Measurements from ENCODE around the gene DEGS2.
"Not testable (repeated sequence)": the region's sequence is repeated elsewhere in the genome, so short reads cannot be mapped to it uniquely, and the experiment has no call there.

DEGS2 gene

GRCh38 chr14:100191584-100192249 lies 32.3 kb upstream of the DEGS2 start:
- TF ChIP-seq YY1 (IDR thresholded peaks at IDR 0.05; ENCODE audit: insufficient read depth, insufficient read length), result no peak
- TF ChIP-seq ZNF274 (IDR thresholded peaks at IDR 0.05; ENCODE audit: low read depth, low read length), result no peak
- no peak for TF ChIP-seq SUZ12 (IDR thresholded peaks at IDR 0.05; ENCODE audit: extremely low read depth, insufficient read depth, insufficient read length)
- H3K27me3 ChIP-seq (ENCODE audit: insufficient read depth, insufficient read length), result no peaks in the 10 kb centered on the region
- no peak for DNase-seq (ENCODE audit: low read depth, low spot score)
- H3K9me3 ChIP-seq (ENCODE audit: insufficient read depth, low read length), result no peaks in the 10 kb centered on the region
- no peaks in the 10 kb centered on the region for H3K36me3 ChIP-seq (ENCODE audit: insufficient read depth, insufficient read length, low read length)
- H3K9ac ChIP-seq (ENCODE audit: insufficient read length, low read depth), result no peak overlapping the region
- H3K4me3 ChIP-seq (ENCODE audit: insufficient read length, low read depth), result no peak overlapping the region
- peaks cover 6% of the 10 kb centered on the region for H3K4me1 ChIP-seq (ENCODE audit: insufficient read depth, insufficient read length)

- no peak for DNase-seq (ENCODE audit: low read depth, low spot score)
- H3K36me3 ChIP-seq (ENCODE audit: insufficient read depth, insufficient read length, low read length), result no peaks in the 10 kb centered on the region
- no peaks in the 10 kb centered on the region for H3K27me3 ChIP-seq (ENCODE audit: insufficient read depth, insufficient read length)
- no peak overlapping the region for H3K4me3 ChIP-seq (ENCODE audit: insufficient read length, low read depth)
- no peaks in the 10 kb centered on the region for H3K9me3 ChIP-seq (ENCODE audit: insufficient read depth, low read length)
- TF ChIP-seq SUZ12 (IDR thresholded peaks at IDR 0.05; ENCODE audit: extremely low read depth, insufficient read depth, insufficient read length), result no peak
- no peak for TF ChIP-seq ZNF274 (IDR thresholded peaks at IDR 0.05; ENCODE audit: low read depth, low read length)
- TF ChIP-seq YY1 (IDR thresholded peaks at IDR 0.05; ENCODE audit: insufficient read depth, insufficient read length), result no peak
- H3K4me1 ChIP-seq (ENCODE audit: insufficient read depth, insufficient read length), result peaks cover 6% of the 10 kb centered on the region
- no peak overlapping the region for H3K9ac ChIP-seq (ENCODE audit: insufficient read length, low read depth)
These were observed 30.7 kb upstream of the DEGS2 start for GRCh38 chr14:100190126-100190525.

- Histone ChIP-seq H3K4me1 (ENCODE audit: insufficient read depth, insufficient read length) (peaks cover 2% of the 10 kb centered on the region), H3K9me3 (ENCODE audit: insufficient read depth, low read length) (no peaks in the 10 kb centered on the region), H3K4me3 (ENCODE audit: insufficient read length, low read depth) (no peak overlapping the region), H3K36me3 (ENCODE audit: insufficient read depth, insufficient read length, low read length) (no peaks in the 10 kb centered on the region), H3K27me3 (ENCODE audit: insufficient read depth, insufficient read length) (no peaks in the 10 kb centered on the region), H3K9ac (ENCODE audit: insufficient read length, low read depth) (no peak overlapping the region)
- no peak for DNase-seq (ENCODE audit: low read depth, low spot score)
- TF ChIP-seq ZNF274 (IDR thresholded peaks at IDR 0.05; ENCODE audit: low read depth, low read length) (no peak), SUZ12 (IDR thresholded peaks at IDR 0.05; ENCODE audit: extremely low read depth, insufficient read depth, insufficient read length) (no peak), YY1 (IDR thresholded peaks at IDR 0.05; ENCODE audit: insufficient read depth, insufficient read length) (no peak)
These were observed 29.1 kb upstream of the DEGS2 start for GRCh38 chr14:100188392-100189030.

- H3K9me3 ChIP-seq (ENCODE audit: insufficient read depth, low read length), result no peaks in the 10 kb centered on the region
- no peaks in the 10 kb centered on the region for H3K27me3 ChIP-seq (ENCODE audit: insufficient read depth, insufficient read length)
- no peak for DNase-seq (ENCODE audit: low read depth, low spot score)
- no peak overlapping the region for H3K4me3 ChIP-seq (ENCODE audit: insufficient read length, low read depth)
- TF ChIP-seq SUZ12 (IDR thresholded peaks at IDR 0.05; ENCODE audit: extremely low read depth, insufficient read depth, insufficient read length), result no peak
- TF ChIP-seq ZNF274 (IDR thresholded peaks at IDR 0.05; ENCODE audit: low read depth, low read length), result no peak
- no peak for TF ChIP-seq YY1 (IDR thresholded peaks at IDR 0.05; ENCODE audit: insufficient read depth, insufficient read length)
- peaks cover 2% of the 10 kb centered on the region for H3K4me1 ChIP-seq (ENCODE audit: insufficient read depth, insufficient read length)
- H3K9ac ChIP-seq (ENCODE audit: insufficient read length, low read depth), result no peak overlapping the region
- H3K36me3 ChIP-seq (ENCODE audit: insufficient read depth, insufficient read length, low read length), result no peaks in the 10 kb centered on the region
These were observed 27.9 kb upstream of the DEGS2 start for GRCh38 chr14:100187247-100187833.

- not testable (repeated sequence) for H3K36me3 ChIP-seq (ENCODE audit: insufficient read depth, insufficient read length, low read length); H3K4me3 ChIP-seq (ENCODE audit: insufficient read length, low read depth); H3K9me3 ChIP-seq (ENCODE audit: insufficient read depth, low read length); H3K27me3 ChIP-seq (ENCODE audit: insufficient read depth, insufficient read length); H3K9ac ChIP-seq (ENCODE audit: insufficient read length, low read depth); H3K4me1 ChIP-seq (ENCODE audit: insufficient read depth, insufficient read length); DNase-seq (ENCODE audit: low read depth, low spot score)
These were observed 22.6 kb upstream of the DEGS2 start for GRCh38 chr14:100181876-100182551.

- not testable (repeated sequence) for H3K4me3 ChIP-seq (ENCODE audit: insufficient read length, low read depth); H3K4me1 ChIP-seq (ENCODE audit: insufficient read depth, insufficient read length); H3K9me3 ChIP-seq (ENCODE audit: insufficient read depth, low read length); H3K9ac ChIP-seq (ENCODE audit: insufficient read length, low read depth); DNase-seq (ENCODE audit: low read depth, low spot score); H3K27me3 ChIP-seq (ENCODE audit: insufficient read depth, insufficient read length); H3K36me3 ChIP-seq (ENCODE audit: insufficient read depth, insufficient read length, low read length)
These were observed 21.2 kb upstream of the DEGS2 start for GRCh38 chr14:100180671-100181070.

GRCh38 chr14:100178691-100179090 lies 19.2 kb upstream of the DEGS2 start:
- Histone ChIP-seq H3K9ac (ENCODE audit: insufficient read length, low read depth) (no peak overlapping the region), H3K4me1 (ENCODE audit: insufficient read depth, insufficient read length) (no peaks in the 10 kb centered on the region), H3K36me3 (ENCODE audit: insufficient read depth, insufficient read length, low read length) (no peaks in the 10 kb centered on the region), H3K27me3 (ENCODE audit: insufficient read depth, insufficient read length) (no peaks in the 10 kb centered on the region), H3K4me3 (ENCODE audit: insufficient read length, low read depth) (no peak overlapping the region), H3K9me3 (ENCODE audit: insufficient read depth, low read length) (no peaks in the 10 kb centered on the region)
- DNase-seq (ENCODE audit: low read depth, low spot score), result no peak
- no peak for TF ChIP-seq ZNF274 (IDR thresholded peaks at IDR 0.05; ENCODE audit: low read depth, low read length)
- TF ChIP-seq YY1 (IDR thresholded peaks at IDR 0.05; ENCODE audit: insufficient read depth, insufficient read length), result no peak
- TF ChIP-seq SUZ12 (IDR thresholded peaks at IDR 0.05; ENCODE audit: extremely low read depth, insufficient read depth, insufficient read length), result no peak
